ENCODE results near the gene IQCE.

The IQCE gene

GRCh38 chr7:2539031-2539911 is 19.5 kb upstream of the IQCE start:
- TF ChIP-seq TCF12 (IDR thresholded peaks at IDR 0.05; ENCODE audit: low read depth): no peak
- TF ChIP-seq ZBTB7A (IDR thresholded peaks at IDR 0.05; ENCODE audit: low read depth): no peak
- no peak for TF ChIP-seq TEAD4 (IDR thresholded peaks at IDR 0.05)
- no peak for TF ChIP-seq FOXM1 (IDR thresholded peaks at IDR 0.05; ENCODE audit: borderline replicate concordance, low read depth)
- no peak for TF ChIP-seq USF1 (IDR thresholded peaks at IDR 0.05)
- TF ChIP-seq NFIC (IDR thresholded peaks at IDR 0.05): no peak
- no peak for TF ChIP-seq EP300 (IDR thresholded peaks at IDR 0.05; ENCODE audit: borderline replicate concordance)
- no peak for TF ChIP-seq TAF1 (IDR thresholded peaks at IDR 0.05; ENCODE audit: low read depth)
- no peak for TF ChIP-seq CEBPB (IDR thresholded peaks at IDR 0.05)
- no peak for TF ChIP-seq YY1 (IDR thresholded peaks at IDR 0.05; ENCODE audit: low read depth)
- TF ChIP-seq EGR1 (IDR thresholded peaks at IDR 0.05): no peak
- no peak for TF ChIP-seq RAD21 (IDR thresholded peaks at IDR 0.05; ENCODE audit: low read depth)
- no peak for TF ChIP-seq MAX (IDR thresholded peaks at IDR 0.05)
- no peak for TF ChIP-seq CREB1 (IDR thresholded peaks at IDR 0.05; ENCODE audit: low read depth)
- no peak for TF ChIP-seq REST (IDR thresholded peaks at IDR 0.05; ENCODE audit: low read depth)

GRCh38 chr7:2540133-2540532 is 18.6 kb upstream of the IQCE start:
- TF ChIP-seq RAD21 (IDR thresholded peaks at IDR 0.05; ENCODE audit: low read depth): no peak
- no peak for TF ChIP-seq TEAD4 (IDR thresholded peaks at IDR 0.05)
- TF ChIP-seq NFIC (IDR thresholded peaks at IDR 0.05): no peak
- TF ChIP-seq MAX (IDR thresholded peaks at IDR 0.05): no peak
- TF ChIP-seq CEBPB (IDR thresholded peaks at IDR 0.05): no peak
- TF ChIP-seq TAF1 (IDR thresholded peaks at IDR 0.05; ENCODE audit: low read depth): no peak
- no peak for TF ChIP-seq CREB1 (IDR thresholded peaks at IDR 0.05; ENCODE audit: low read depth)
- no peak for TF ChIP-seq EGR1 (IDR thresholded peaks at IDR 0.05)
- TF ChIP-seq FOXM1 (IDR thresholded peaks at IDR 0.05; ENCODE audit: borderline replicate concordance, low read depth): no peak
- no peak for TF ChIP-seq YY1 (IDR thresholded peaks at IDR 0.05; ENCODE audit: low read depth)
- no peak for TF ChIP-seq EP300 (IDR thresholded peaks at IDR 0.05; ENCODE audit: borderline replicate concordance)

- TF ChIP-seq NFIC (IDR thresholded peaks at IDR 0.05) (no peak), CEBPB (IDR thresholded peaks at IDR 0.05) (no peak), REST (IDR thresholded peaks at IDR 0.05; ENCODE audit: low read depth) (no peak), MAX (IDR thresholded peaks at IDR 0.05) (no peak), ZBTB7A (IDR thresholded peaks at IDR 0.05; ENCODE audit: low read depth) (no peak), RAD21 (IDR thresholded peaks at IDR 0.05; ENCODE audit: low read depth) (no peak), CREB1 (IDR thresholded peaks at IDR 0.05; ENCODE audit: low read depth) (no peak), TAF1 (IDR thresholded peaks at IDR 0.05; ENCODE audit: low read depth) (no peak), USF1 (IDR thresholded peaks at IDR 0.05) (no peak), YY1 (IDR thresholded peaks at IDR 0.05; ENCODE audit: low read depth) (no peak)
Observed at GRCh38 chr7:2540641-2541051, 18.1 kb upstream of the IQCE start.

GRCh38 chr7:2541291-2542010 is 17.3 kb upstream of the IQCE start:
- TF ChIP-seq REST (IDR thresholded peaks at IDR 0.05; ENCODE audit: low read depth) (no peak), FOXM1 (IDR thresholded peaks at IDR 0.05; ENCODE audit: borderline replicate concordance, low read depth) (no peak), RAD21 (IDR thresholded peaks at IDR 0.05; ENCODE audit: low read depth) (no peak), TEAD4 (IDR thresholded peaks at IDR 0.05) (no peak), TCF12 (IDR thresholded peaks at IDR 0.05; ENCODE audit: low read depth) (no peak), USF1 (IDR thresholded peaks at IDR 0.05) (no peak), TAF1 (IDR thresholded peaks at IDR 0.05; ENCODE audit: low read depth) (no peak), YY1 (IDR thresholded peaks at IDR 0.05; ENCODE audit: low read depth) (no peak), CREB1 (IDR thresholded peaks at IDR 0.05; ENCODE audit: low read depth) (no peak), CEBPB (IDR thresholded peaks at IDR 0.05) (no peak), EGR1 (IDR thresholded peaks at IDR 0.05) (no peak), NFIC (IDR thresholded peaks at IDR 0.05) (no peak), MAX (IDR thresholded peaks at IDR 0.05) (no peak), EP300 (IDR thresholded peaks at IDR 0.05; ENCODE audit: borderline replicate concordance) (no peak)
